ENCODE data around the gene NFASC.

Gene NFASC

GRCh38 chr1:204958317-204959307, 88.0 kb downstream of the NFASC start:
- TF ChIP-seq CTCF (IDR thresholded peaks at IDR 0.05; ENCODE audit: insufficient read depth, low read depth, low read length, missing control alignments): no peak
- DNase-seq (ENCODE audit: low read depth): no peak

GRCh38 chr1:204959374-204959773, 88.7 kb downstream of the NFASC start:
- no peak overlapping the region for H3K4me3 ChIP-seq (ENCODE audit: low read depth, low read length)
- TF ChIP-seq CTCF (IDR thresholded peaks at IDR 0.05; ENCODE audit: insufficient read depth, low read depth, low read length, missing control alignments): no peak
- DNase-seq (ENCODE audit: low read depth): no peak

More at GRCh38 chr1:204958317-204959307, 88.0 kb downstream of the NFASC start:
- H3K4me3 ChIP-seq (ENCODE audit: low read depth, low read length): no peak overlapping the region

GRCh38 chr1:204959836-204960235, 89.2 kb downstream of the NFASC start:
- H3K4me3 ChIP-seq (ENCODE audit: low read depth, low read length): no peak overlapping the region
- no peak for TF ChIP-seq CTCF (IDR thresholded peaks at IDR 0.05; ENCODE audit: insufficient read depth, low read depth, low read length, missing control alignments)
- DNase-seq (ENCODE audit: low read depth): no peak

- no peak for TF ChIP-seq CTCF (IDR thresholded peaks at IDR 0.05; ENCODE audit: insufficient read depth, low read depth, low read length, missing control alignments)
- no peak for DNase-seq (ENCODE audit: low read depth)
- H3K4me3 ChIP-seq (ENCODE audit: low read depth, low read length): no peak overlapping the region
Observed at GRCh38 chr1:204960306-204961125, 89.9 kb downstream of the NFASC start.

GRCh38 chr1:204961765-204962419, 91.2 kb downstream of the NFASC start:
- no peak for DNase-seq (ENCODE audit: low read depth)
- no peak for TF ChIP-seq CTCF (IDR thresholded peaks at IDR 0.05; ENCODE audit: insufficient read depth, low read depth, low read length, missing control alignments)
- H3K4me3 ChIP-seq (ENCODE audit: low read depth, low read length): no peak overlapping the region

- H3K4me3 ChIP-seq (ENCODE audit: low read depth, low read length): no peak overlapping the region
- DNase-seq (ENCODE audit: low read depth): no peak
Observed at GRCh38 chr1:204962742-204963632, 92.3 kb downstream of the NFASC start.

More at GRCh38 chr1:204962742-204963632, 92.3 kb downstream of the NFASC start:
- no peak for TF ChIP-seq CTCF (IDR thresholded peaks at IDR 0.05; ENCODE audit: insufficient read depth, low read depth, low read length, missing control alignments)
